K562 (cell line): Measurements from ENCODE around the gene PPIH. TPM values are rescaled to one million over a fixed set of nuclear protein-coding genes. Genes with fewer than 3 reads are reported as not detected.
A peak's percentile ranks its signal among the peaks of the same experiment; 100 is the strongest.

Experiments used
- CAMTA2 ChIP-seq: fragments of 250-450 bp; sonication (Bioruptor Pico); conservative IDR thresholded peaks from 2 replicates; pipeline ENCODE4 v1.5.1; 2022
- CC2D1A ChIP-seq: fragments of 450-650 bp; IDR thresholded peaks from 2 replicates; pipeline ENCODE4 v1.6.1; 2017; ENCODE audit warnings: mild to moderate bottlenecking
- E2F3 ChIP-seq: fragments of 250-450 bp; sonication (Bioruptor Pico); IDR thresholded peaks from 2 replicates; pipeline ENCODE4 v1.4.0; 2020; ENCODE audit warnings: mild to moderate bottlenecking
- FOXA1 ChIP-seq: fragments of 450-650 bp; IDR thresholded peaks from 2 replicates; pipeline ENCODE4 v1.6.1; 2016; ENCODE audit warnings: mild to moderate bottlenecking, borderline replicate concordance
- HMG20B ChIP-seq: fragments of 250-450 bp; sonication (Bioruptor Pico); IDR thresholded peaks from 2 replicates; pipeline ENCODE4 v1.5.0; 2021; ENCODE audit warnings: mild to moderate bottlenecking
- HOXB6 ChIP-seq: fragments of 250-450 bp; sonication (Bioruptor Pico); IDR thresholded peaks from 2 replicates; pipeline ENCODE4 v1.5.1; 2022; ENCODE audit warnings: mild to moderate bottlenecking, borderline replicate concordance
- KDM2B ChIP-seq: fragments of 250-450 bp; sonication (Bioruptor Pico); IDR thresholded peaks from 2 replicates; pipeline ENCODE4 v1.8.0; 2021; ENCODE audit warnings: mild to moderate bottlenecking, moderate library complexity
- MCM3 ChIP-seq: fragments of 450-650 bp; IDR thresholded peaks from 2 replicates; pipeline ENCODE4 v1.6.1; 2016
- NFE2L1 ChIP-seq: fragments of 450-650 bp; IDR thresholded peaks from 2 replicates; pipeline ENCODE4 v1.6.1; 2016; ENCODE audit warnings: missing genetic modification characterization, low read depth, mild to moderate bottlenecking, missing compliant biosample characterization, moderate library complexity, borderline replicate concordance
- NFIC ChIP-seq: fragments of 450-650 bp; IDR thresholded peaks from 2 replicates; pipeline ENCODE4 v1.6.1; 2017; ENCODE audit warnings: mild to moderate bottlenecking, inconsistent platforms
- POU5F1 ChIP-seq: fragments of 150-350 bp; IDR thresholded peaks from 2 replicates; pipeline ENCODE4 v1.6.1; 2014; ENCODE audit warnings: borderline replicate concordance, low read length, low read depth, mild to moderate bottlenecking; ENCODE audit not compliant: partially characterized antibody
- PURB ChIP-seq: sonication (generic); formaldehyde crosslinking; IDR thresholded peaks from 2 replicates; pipeline ENCODE4 v1.9.0; 2021; ENCODE audit warnings: low read depth, mild to moderate bottlenecking, missing genetic modification reagents
- SIRT6 ChIP-seq: IDR thresholded peaks from one replicate; pipeline ENCODE4 v1.6.1; 2012; ENCODE audit warnings: low read depth, mild to moderate bottlenecking, control low read depth, inconsistent platforms, low read length, moderate library complexity
- SMC3 ChIP-seq: conservative IDR thresholded peaks from 2 replicates; pipeline ENCODE4 v1.6.1; 2011; ENCODE audit warnings: low read depth, low read length, improper control_type of control experiment; ENCODE audit not compliant: insufficient read depth
- XRCC4 ChIP-seq: IDR thresholded peaks from one replicate; pipeline ENCODE4 v1.6.1; 2011; ENCODE audit not compliant: insufficient read depth, insufficient read length; ENCODE audit errors: extremely low read depth
- ZNF212 ChIP-seq: fragments of 450-650 bp; formaldehyde crosslinking; IDR thresholded peaks from 2 replicates; pipeline ENCODE4 v1.4.0; 2020; ENCODE audit warnings: mild to moderate bottlenecking
- ZNF274 ChIP-seq: IDR thresholded peaks from 2 replicates; pipeline ENCODE4 v1.6.1; 2011; ENCODE audit warnings: low read depth, mild to moderate bottlenecking, low read length, moderate library complexity, borderline replicate concordance
- ZNF3 ChIP-seq: fragments of 250-450 bp; sonication (Bioruptor Pico); IDR thresholded peaks from 2 replicates; pipeline ENCODE4 v1.5.0; 2021; ENCODE audit warnings: mild to moderate bottlenecking, moderate library complexity
- ZNF79 ChIP-seq: fragments of 250-450 bp; sonication (Bioruptor Pico); IDR thresholded peaks from 2 replicates; pipeline ENCODE4 v1.4.0; 2020; ENCODE audit warnings: low read depth, mild to moderate bottlenecking, moderate library complexity
- ZNF830 ChIP-seq: fragments of 250-450 bp; sonication (Bioruptor Pico); IDR thresholded peaks from 2 replicates; pipeline ENCODE4 v1.5.0; 2021; ENCODE audit warnings: mild to moderate bottlenecking
- polyA plus RNA-seq, 8 experiments: library from polyadenylated mRNA; depleted of rRNA in 4 of 8; stranded (reverse) in 5 of 8; unstranded in 3 of 8; fragments of >200 nt; fragmentation: Nextera tagmentation in 2 of 8; fragmentation: Illumina TruSeq in 1 of 8; extraction: Ambion mirVana in 2 of 8; extraction: Trizol in 1 of 8; gene quantifications; 2 replicates each; pipeline versions ENCODE4 v1.2.1 to v1.2.3, GENCODE V29; 2011 to 2014; ENCODE audit warnings: inconsistent platforms in 1 of 8, missing spikeins in 1 of 8
- total RNA-seq, 7 experiments: library from RNA; depleted of rRNA in 6 of 7; stranded (reverse); fragments of >200 nt in 6 of 7; fragmentation: Illumina TruSeq in 2 of 7; extraction: Trizol in 2 of 7; gene quantifications; 2 replicates each; pipeline versions ENCODE4 v1.2.1 to v1.2.3, GENCODE V29; 2011 to 2021; ENCODE audit warnings: low replicate concordance in 1 of 7
- TF ChIP-seq, protein P1 (sequence below): fragments of 250-450 bp; sonication (Bioruptor Pico); IDR thresholded peaks from 2 replicates; pipeline ENCODE4 v1.4.0; 2020; ENCODE audit warnings: mild to moderate bottlenecking, moderate library complexity
- TF ChIP-seq, protein P2 (sequence below): fragments of 250-450 bp; sonication (Bioruptor Pico); IDR thresholded peaks from 2 replicates; pipeline ENCODE4 v1.9.0; 2021; ENCODE audit warnings: mild to moderate bottlenecking, inconsistent platforms
- TF ChIP-seq, protein P3 (sequence below): fragments of 250-450 bp; sonication (Bioruptor Pico); IDR thresholded peaks from 2 replicates; pipeline ENCODE4 v1.8.0; 2022; ENCODE audit warnings: moderate library complexity, mild to moderate bottlenecking, inconsistent platforms

Gene PPIH
- total and polyA plus RNA-seq, 9 of the 15 experiments (the other 6 are each of a cell fraction or from before 2014, with no cell fraction given), result 197 to 470 (median 277) TPM

DNA sequence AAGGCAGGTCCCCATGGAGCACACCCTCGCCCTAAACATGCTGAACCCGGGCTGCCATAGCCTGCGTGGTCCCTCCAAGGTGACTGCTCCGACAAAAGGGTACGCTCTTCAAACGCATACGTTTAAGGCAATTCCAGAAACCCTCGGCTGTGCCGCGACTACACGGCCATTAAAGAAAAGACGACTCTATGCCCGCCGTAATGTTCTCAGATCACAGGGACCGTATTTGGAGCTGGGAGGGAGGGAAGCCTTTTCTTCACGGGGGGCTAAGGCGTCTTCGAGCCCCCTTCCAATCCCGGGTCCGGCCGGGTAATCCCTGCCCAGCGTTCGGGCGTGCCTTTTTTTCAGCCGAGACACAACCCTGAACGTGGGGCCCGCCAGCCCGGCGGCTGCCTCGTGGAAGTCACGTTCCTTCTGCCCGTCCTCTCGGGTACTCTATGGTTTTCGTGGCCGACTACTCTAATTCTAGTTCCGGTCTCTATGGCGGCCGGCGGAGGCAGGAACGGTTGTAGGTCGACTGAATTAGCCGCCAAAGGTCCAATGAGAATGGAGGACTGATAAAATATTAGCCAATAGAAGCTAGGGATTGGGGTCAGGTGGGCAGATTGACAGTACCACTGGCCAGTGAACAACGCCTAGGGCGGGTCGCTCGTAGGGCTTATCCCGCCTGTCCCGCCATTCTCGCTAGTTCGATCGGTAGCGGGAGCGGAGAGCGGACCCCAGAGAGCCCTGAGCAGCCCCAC, 23.7 kb downstream of the PPIH start, which contains the start of gene YBX1 (continued):
- TF ChIP-seq, protein P1, sequence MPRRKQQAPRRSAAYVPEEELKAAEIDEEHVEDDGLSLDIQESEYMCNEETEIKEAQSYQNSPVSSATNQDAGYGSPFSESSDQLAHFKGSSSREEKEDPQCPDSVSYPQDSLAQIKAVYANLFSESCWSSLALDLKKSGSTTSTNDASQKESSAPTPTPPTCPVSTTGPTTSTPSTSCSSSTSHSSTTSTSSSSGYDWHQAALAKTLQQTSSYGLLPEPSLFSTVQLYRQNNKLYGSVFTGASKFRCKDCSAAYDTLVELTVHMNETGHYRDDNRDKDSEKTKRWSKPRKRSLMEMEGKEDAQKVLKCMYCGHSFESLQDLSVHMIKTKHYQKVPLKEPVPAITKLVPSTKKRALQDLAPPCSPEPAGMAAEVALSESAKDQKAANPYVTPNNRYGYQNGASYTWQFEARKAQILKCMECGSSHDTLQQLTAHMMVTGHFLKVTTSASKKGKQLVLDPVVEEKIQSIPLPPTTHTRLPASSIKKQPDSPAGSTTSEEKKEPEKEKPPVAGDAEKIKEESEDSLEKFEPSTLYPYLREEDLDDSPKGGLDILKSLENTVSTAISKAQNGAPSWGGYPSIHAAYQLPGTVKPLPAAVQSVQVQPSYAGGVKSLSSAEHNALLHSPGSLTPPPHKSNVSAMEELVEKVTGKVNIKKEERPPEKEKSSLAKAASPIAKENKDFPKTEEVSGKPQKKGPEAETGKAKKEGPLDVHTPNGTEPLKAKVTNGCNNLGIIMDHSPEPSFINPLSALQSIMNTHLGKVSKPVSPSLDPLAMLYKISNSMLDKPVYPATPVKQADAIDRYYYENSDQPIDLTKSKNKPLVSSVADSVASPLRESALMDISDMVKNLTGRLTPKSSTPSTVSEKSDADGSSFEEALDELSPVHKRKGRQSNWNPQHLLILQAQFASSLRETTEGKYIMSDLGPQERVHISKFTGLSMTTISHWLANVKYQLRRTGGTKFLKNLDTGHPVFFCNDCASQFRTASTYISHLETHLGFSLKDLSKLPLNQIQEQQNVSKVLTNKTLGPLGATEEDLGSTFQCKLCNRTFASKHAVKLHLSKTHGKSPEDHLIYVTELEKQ (CRISPR knock-in tag), result 0 out of 2 replicates have a peak, but pooled peaks have one; percentile 11
- TF ChIP-seq ZNF830, result no peak
- no peak for TF ChIP-seq SMC3
- TF ChIP-seq MCM3, result no peak
- peak; percentile 20; the same call in 1 of the 2 replicates for TF ChIP-seq E2F3 (CRISPR knock-in tag)
- TF ChIP-seq FOXA1, result no peak
- TF ChIP-seq CAMTA2 (CRISPR knock-in tag), result 0 out of 2 replicates have a peak, but pooled peaks have one; percentile 10
- TF ChIP-seq HOXB6 (CRISPR knock-in tag), result no peak
- TF ChIP-seq CC2D1A, result peak; percentile 97; the same call in 1 of the 2 replicates
- no peak for TF ChIP-seq PURB
- TF ChIP-seq, protein P2, sequence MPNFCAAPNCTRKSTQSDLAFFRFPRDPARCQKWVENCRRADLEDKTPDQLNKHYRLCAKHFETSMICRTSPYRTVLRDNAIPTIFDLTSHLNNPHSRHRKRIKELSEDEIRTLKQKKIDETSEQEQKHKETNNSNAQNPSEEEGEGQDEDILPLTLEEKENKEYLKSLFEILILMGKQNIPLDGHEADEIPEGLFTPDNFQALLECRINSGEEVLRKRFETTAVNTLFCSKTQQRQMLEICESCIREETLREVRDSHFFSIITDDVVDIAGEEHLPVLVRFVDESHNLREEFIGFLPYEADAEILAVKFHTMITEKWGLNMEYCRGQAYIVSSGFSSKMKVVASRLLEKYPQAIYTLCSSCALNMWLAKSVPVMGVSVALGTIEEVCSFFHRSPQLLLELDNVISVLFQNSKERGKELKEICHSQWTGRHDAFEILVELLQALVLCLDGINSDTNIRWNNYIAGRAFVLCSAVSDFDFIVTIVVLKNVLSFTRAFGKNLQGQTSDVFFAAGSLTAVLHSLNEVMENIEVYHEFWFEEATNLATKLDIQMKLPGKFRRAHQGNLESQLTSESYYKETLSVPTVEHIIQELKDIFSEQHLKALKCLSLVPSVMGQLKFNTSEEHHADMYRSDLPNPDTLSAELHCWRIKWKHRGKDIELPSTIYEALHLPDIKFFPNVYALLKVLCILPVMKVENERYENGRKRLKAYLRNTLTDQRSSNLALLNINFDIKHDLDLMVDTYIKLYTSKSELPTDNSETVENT, result peak; percentile 48; the same call in 1 of the 2 replicates
- TF ChIP-seq NFE2L1 (tag), result no peak
- TF ChIP-seq ZNF3 (CRISPR knock-in tag), result no peak
- TF ChIP-seq ZNF212, result no peak
- TF ChIP-seq POU5F1, result no peak
- no peak for TF ChIP-seq XRCC4
- no peak for TF ChIP-seq SIRT6
- TF ChIP-seq ZNF79 (CRISPR knock-in tag), result no peak
- no peak for TF ChIP-seq HMG20B
- no peak for TF ChIP-seq KDM2B (CRISPR knock-in tag)
- no peak for TF ChIP-seq ZNF274
- TF ChIP-seq NFIC, result 0 out of 2 replicates have a peak, but pooled peaks have one; percentile 39
- TF ChIP-seq, protein P3, sequence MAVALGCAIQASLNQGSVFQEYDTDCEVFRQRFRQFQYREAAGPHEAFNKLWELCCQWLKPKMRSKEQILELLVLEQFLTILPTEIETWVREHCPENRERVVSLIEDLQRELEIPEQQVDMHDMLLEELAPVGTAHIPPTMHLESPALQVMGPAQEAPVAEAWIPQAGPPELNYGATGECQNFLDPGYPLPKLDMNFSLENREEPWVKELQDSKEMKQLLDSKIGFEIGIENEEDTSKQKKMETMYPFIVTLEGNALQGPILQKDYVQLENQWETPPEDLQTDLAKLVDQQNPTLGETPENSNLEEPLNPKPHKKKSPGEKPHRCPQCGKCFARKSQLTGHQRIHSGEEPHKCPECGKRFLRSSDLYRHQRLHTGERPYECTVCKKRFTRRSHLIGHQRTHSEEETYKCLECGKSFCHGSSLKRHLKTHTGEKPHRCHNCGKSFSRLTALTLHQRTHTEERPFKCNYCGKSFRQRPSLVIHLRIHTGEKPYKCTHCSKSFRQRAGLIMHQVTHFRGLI (CRISPR knock-in tag), result no peak
